Glutamatergic neuron (in vitro differentiated cells): Measurements from ENCODE around the gene WDR18. TPM values are rescaled to one million over a fixed set of nuclear protein-coding genes. Genes with fewer than 3 reads are reported as not detected.

Experiments used
- DNase-seq: peaks from one replicate; pipeline ENCODE4 v3.0.0; 2022
- H3K27ac Mint-ChIP-seq: one replicate; pipeline ENCODE4 v1.8.0; 2020; ENCODE audit warnings: mild to moderate bottlenecking, mixed read lengths, inconsistent platforms; ENCODE audit not compliant: unreplicated experiment
- H3K27me3 Mint-ChIP-seq: one replicate; pipeline ENCODE4 v1.8.0; 2020; ENCODE audit warnings: mild to moderate bottlenecking, moderate library complexity, mixed read lengths, inconsistent platforms; ENCODE audit not compliant: unreplicated experiment
- H3K36me3 Mint-ChIP-seq: one replicate; pipeline ENCODE4 v1.8.0; 2020; ENCODE audit warnings: mild to moderate bottlenecking, mixed read lengths, inconsistent platforms; ENCODE audit not compliant: unreplicated experiment
- H3K4me1 Mint-ChIP-seq: one replicate; pipeline ENCODE4 v1.8.0; 2020; ENCODE audit warnings: mild to moderate bottlenecking, low read depth, mixed read lengths, inconsistent platforms; ENCODE audit not compliant: unreplicated experiment
- H3K4me3 Mint-ChIP-seq: one replicate; pipeline ENCODE4 v1.8.0; 2020; ENCODE audit warnings: mild to moderate bottlenecking, mixed read lengths, inconsistent platforms; ENCODE audit not compliant: unreplicated experiment
- H3K9me3 Mint-ChIP-seq: one replicate; pipeline ENCODE4 v1.8.0; 2020; ENCODE audit warnings: mild to moderate bottlenecking, moderate library complexity, mixed read lengths, inconsistent platforms; ENCODE audit not compliant: unreplicated experiment
- total RNA-seq: library from RNA; stranded (reverse); fragmentation: NEBNext Ultra II Directional; extraction: Animal tissue kit (Norgen Biotek cat#: 25700); gene quantifications from one replicate; pipeline ENCODE4 v1.2.1, GENCODE V29; 2021; ENCODE audit not compliant: unreplicated experiment
- TF ChIP-seq, protein P1 (sequence below): fragments of 200-600 bp; sonication (generic); IDR thresholded peaks from one replicate; pipeline ENCODE4 v1.5.0; 2021; ENCODE audit not compliant: partially characterized antibody, unreplicated experiment

The WDR18 gene
- total RNA-seq, 1 donor from 2014 or later = 52.1 TPM

- Mint-ChIP-seq H3K4me3 (peak overlapping the region; percentile 83), H3K36me3 (no peaks in the 10 kb centered on the region), H3K27ac (no peak overlapping the region), H3K27me3 (peaks cover 1% of the 10 kb centered on the region), H3K9me3 (no peaks in the 10 kb centered on the region), H3K4me1 (no peaks in the 10 kb centered on the region)
- TF ChIP-seq, protein P1, sequence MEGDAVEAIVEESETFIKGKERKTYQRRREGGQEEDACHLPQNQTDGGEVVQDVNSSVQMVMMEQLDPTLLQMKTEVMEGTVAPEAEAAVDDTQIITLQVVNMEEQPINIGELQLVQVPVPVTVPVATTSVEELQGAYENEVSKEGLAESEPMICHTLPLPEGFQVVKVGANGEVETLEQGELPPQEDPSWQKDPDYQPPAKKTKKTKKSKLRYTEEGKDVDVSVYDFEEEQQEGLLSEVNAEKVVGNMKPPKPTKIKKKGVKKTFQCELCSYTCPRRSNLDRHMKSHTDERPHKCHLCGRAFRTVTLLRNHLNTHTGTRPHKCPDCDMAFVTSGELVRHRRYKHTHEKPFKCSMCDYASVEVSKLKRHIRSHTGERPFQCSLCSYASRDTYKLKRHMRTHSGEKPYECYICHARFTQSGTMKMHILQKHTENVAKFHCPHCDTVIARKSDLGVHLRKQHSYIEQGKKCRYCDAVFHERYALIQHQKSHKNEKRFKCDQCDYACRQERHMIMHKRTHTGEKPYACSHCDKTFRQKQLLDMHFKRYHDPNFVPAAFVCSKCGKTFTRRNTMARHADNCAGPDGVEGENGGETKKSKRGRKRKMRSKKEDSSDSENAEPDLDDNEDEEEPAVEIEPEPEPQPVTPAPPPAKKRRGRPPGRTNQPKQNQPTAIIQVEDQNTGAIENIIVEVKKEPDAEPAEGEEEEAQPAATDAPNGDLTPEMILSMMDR = no peak
- no peak for DNase-seq
These were observed 42.9 kb downstream of the WDR18 start for GRCh38 chr19:1026783-1027649.

DNA sequence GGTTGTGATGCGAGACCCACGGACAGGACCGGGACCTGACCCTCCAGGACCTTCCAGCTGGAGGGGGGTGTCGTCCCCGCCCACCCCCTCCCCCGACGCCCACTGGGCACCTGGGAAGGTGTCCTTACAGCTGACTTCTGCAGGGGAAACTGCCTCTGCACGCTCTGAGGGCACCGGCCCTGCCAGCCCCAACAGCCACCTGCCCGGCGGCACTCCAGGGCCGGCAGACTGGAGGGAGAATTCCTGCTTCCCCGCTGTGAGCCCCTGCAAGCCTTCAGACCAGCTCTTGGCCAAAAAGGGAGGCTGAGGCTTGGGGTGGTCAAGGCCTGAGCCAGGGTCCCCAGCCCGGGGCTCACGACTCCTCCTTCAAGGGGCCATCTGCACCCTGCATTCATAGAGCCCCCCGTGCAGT lies 43.5 kb downstream of the WDR18 start:
- DNase-seq = no peak
- peaks cover 1% of the 10 kb centered on the region for H3K27me3 Mint-ChIP-seq
- H3K4me1 Mint-ChIP-seq = no peaks in the 10 kb centered on the region
- peak overlapping the region; percentile 73 for H3K4me3 Mint-ChIP-seq
- H3K9me3 Mint-ChIP-seq = no peaks in the 10 kb centered on the region
- TF ChIP-seq, protein P1 = no peak
- H3K36me3 Mint-ChIP-seq = no peaks in the 10 kb centered on the region
- H3K27ac Mint-ChIP-seq = no peak overlapping the region

GRCh38 chr19:1028062-1028926 lies 44.1 kb downstream of the WDR18 start:
- Mint-ChIP-seq H3K27ac (no peak overlapping the region), H3K4me3 (peak overlapping the region; percentile 73), H3K4me1 (no peaks in the 10 kb centered on the region)

GRCh38 chr19:1032264-1032867 lies 48.2 kb downstream of the WDR18 start:
- no peak for DNase-seq
- Mint-ChIP-seq H3K4me3 (no peak overlapping the region), H3K9me3 (peaks cover 2% of the 10 kb centered on the region), H3K36me3 (no peaks in the 10 kb centered on the region), H3K27ac (no peak overlapping the region), H3K27me3 (peaks cover 1% of the 10 kb centered on the region), H3K4me1 (no peaks in the 10 kb centered on the region)
- TF ChIP-seq, protein P1 = no peak

More at GRCh38 chr19:1028062-1028926, 44.1 kb downstream of the WDR18 start:
- Mint-ChIP-seq H3K27me3 (peaks cover 1% of the 10 kb centered on the region), H3K9me3 (peaks cover 2% of the 10 kb centered on the region), H3K36me3 (no peaks in the 10 kb centered on the region)
- TF ChIP-seq, protein P1 = no peak
- no peak for DNase-seq
